D341Med (cell line): ENCODE measurements around the gene SH2D4B.

Experiments
- DNase-seq: peaks from one replicate; pipeline ENCODE4 v3.0.0; 2012; ENCODE audit warnings: low spot score

SH2D4B gene

DNA sequence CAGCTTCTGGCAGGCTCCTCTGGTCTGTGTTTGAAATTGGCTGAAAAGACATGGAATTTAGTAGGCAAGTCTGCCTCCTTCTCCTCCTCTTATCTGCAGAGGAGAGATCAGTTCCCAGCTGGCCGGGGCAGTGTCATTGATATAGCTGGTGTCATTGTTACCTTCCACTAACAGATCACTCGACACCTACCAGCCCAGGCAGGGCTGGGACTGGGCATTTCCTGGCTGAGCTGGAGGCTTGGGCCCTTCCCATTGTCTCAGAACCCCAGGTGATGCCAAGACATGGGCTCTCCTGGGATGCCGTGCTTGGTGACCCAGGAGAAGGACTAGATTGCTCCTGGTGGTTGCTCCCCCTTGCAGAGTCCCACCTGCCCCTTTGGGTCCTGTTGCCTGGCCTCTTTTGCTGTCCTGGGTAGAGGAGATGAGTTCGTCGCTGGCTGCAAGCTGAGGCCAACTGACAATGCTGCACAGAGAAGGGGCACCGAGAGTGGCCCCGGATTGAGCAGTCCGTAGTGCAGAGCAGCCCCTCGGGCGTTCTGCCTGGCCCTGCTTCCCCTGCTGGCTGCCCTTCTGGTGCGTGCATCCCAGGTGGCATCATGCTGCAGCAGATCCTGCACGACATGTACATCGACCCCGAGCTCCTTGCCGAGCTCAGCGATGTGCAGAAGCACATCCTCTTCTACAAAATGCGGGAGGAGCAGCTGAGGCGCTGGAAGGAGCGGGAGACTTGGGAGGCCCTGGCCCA lies at the start of gene SH2D4B:
SH2D4B (plus strand) TSS at position 167 of the 745 bp plus-strand sequence; CDS start at position 597, 430 bp downstream.
- DNase-seq: no peak

- DNase-seq: no peak
These were observed 49.1 kb upstream of the SH2D4B start for GRCh38 chr10:80488539-80489066.

DNA sequence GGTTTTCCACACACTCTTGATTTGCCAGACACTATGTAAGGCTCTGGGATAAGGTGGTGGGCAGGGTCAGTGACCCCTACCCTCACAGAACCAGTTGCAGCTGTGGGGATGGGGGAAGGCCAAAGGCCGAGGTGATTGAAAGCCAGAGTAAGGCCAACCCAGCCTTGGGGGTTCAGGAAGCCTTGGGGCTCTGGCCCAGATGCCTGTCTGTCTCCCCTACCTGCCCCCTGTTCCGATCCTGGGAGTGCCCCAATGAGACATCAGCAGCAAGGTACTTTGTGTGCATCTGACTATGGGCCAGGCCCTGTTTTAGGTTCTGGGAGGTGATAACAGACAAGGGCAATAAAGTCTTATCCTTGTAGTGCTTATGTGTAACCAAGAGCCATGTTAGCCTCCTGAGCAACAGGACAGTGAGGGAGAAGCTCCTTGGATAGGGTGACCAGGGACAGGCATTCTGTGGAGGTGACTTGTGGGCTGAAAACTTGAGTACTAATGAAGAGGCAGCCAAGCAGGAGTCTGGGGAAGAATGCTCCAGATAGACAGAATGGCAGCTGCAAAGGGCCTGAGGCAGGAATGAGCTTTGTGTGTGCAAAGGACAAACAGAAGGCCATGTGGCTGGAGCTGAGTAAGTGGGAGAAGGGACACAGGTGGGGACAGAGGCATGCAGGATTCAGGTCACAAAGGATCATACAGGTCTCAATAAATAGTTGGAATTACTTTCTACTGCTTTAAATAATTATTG lies 48.2 kb upstream of the SH2D4B start:
- DNase-seq: no peak

DNA sequence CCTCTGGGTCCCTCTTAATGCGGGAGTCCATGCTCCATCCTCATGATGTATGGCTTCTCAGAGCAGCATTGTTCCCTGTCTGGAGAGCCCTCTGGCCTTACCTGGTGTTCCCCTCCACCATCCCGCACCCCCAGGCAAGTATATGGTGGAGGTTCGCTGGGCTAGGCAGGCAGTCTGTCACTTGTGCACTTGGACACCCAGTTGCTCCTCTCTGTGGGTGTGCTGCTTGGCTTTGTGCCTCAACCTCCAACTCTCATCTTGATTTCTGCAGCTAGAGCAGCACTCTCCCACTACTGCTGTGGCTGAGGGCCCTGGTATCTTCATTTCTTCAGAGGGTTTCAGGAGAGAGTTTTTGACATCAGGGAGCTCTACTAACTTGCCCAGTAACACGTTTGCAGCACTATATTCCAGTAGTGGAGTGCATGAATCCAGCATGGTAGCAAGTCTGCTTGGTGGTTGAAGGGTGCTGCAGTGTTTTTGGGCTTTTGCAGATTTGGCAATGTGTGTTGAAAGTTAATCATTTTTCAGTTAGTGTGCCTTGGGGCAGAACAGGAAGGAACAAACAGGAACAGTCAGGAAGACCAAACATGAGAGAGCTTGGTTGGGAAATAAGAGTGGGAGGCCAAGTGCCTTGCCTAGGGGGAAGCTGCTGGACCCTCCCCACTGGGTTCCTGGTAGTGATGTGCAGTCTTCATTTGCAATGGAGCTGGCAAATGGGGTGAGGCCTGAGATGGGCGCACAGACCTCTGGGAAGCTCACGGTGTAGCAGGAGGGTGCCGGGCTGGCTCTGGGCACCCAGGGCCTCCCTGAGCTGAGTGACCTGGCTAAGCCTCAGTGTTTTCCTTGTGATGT lies 46.2 kb upstream of the SH2D4B start:
- no peak for DNase-seq

DNA sequence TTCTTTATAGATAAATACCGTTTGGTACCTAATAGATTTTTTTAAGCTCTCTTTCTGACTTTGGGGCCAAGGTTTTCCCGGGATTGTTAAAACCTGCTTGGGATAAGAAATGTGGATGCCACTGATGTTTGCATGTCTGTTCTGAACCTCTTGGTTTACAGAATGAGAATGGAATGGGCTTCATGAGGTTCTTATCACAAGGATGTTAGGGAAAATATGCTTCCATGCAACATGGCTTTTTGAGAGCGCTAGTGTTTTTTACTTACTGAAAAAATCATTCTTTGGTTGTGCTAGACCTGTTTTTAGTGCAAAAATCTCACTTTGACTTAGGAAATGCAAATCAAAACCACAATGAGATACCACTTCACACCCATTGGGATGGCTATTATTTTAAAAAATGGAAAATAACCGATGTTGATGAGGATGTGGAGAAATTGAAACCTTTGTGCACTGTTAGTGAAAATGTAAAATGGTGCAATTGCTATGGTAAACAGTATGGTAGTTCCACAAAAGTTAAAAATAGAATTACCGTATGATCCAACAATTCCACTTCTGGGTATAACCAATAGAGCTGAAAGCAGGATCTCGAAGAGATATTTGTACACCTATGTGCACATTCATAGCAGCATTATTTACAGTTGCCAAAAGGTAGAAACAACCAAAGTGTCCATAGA lies 44.7 kb upstream of the SH2D4B start:
- no peak for DNase-seq

DNA sequence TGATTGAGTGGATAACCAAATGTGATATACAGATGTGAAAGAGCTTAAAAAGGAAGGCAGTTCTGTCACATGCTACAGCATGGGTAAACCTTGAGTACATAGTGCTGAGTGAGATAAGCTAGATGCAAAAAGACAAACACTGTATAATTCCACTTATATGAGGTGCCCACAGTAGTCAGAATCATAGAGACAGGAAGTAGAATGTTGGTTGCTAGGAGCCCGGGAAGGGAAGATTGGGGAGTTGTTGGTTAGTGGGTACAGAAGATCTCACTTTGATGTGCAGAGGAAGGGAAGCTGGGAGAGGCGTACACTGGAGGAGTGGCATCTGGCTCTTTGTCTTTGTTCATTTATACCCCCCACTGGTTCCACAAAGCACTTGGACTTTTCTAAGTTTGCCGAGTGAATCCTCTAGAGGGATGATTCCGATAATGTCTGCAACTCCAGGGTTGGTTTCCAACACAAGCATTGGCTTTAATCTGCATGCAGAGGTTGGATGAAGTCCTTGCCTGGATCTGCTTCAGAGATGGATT lies 44.1 kb upstream of the SH2D4B start:
- no peak for DNase-seq

DNA sequence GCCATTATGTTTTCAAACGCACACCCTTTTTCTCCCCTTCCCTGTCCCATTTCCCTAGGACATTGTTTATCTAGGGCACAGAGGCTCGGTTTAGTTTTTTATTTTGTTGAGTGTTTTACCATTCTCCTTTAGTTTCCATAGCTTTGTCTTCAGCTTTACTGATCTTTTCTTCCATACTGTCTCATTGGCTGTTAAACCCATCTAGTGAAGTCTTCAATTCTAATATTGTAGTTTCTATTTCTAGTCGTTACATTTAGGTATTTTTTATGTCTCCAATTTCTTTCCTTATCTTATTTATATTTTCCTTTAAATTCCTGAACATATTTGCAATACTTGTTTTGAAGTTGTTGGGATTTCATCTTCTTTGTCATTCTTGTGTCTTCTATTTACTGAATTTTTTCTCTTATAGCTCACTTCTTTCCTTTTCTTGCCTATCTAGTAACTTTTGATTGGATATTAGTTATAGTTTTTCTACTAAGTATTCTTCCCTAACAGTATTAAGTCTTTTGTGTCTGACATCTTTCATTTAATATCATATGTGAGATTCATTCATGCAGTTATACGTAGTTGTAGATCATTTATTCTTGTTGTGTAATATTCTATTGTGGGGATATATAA lies 41.0 kb upstream of the SH2D4B start:
- no peak for DNase-seq

DNA sequence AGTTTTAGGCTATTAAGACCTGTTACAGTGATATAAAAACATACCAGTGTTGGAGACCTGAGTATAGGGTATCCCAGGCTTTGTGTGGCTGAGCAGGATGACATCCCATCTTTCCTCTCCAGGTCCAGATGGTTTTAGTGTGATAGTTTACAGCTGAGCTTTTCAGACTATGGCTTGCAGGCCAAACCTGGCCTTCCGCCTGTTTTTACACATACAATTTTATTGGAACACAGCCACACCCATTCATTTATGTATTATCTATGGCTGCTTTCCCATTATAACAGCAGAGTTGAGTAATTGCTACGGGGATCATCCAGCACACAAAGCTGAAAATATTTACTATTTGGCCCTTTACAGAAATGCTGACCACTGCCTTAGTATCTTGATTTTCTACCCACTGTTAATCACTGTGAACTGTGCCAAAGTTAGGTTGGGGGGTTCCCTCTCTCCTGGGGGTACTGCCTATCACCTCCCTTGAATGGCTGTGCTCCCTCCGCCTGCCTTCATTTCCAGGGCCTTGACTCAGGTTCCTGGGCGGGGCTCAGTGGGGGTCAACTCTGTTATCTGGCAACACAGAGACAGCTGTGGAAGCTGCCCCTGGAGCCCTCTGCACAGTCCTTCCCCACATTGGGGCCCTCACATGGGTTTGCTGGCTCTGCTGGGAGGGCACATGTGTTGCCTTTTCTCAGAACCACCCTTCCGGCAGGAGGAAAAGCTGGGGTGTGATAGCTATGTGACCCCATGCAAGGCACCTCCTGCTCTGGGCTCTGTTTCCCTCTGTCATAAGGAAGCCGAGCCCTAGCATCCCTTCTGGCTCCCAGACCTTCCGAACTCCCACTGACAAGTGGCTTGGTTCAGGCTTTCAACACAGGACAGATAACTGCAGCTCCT lies 40.3 kb upstream of the SH2D4B start:
- DNase-seq: no peak

- DNase-seq: no peak
These were observed 39.4 kb upstream of the SH2D4B start for GRCh38 chr10:80498078-80498832.

GRCh38 chr10:80498833-80499741 lies 38.6 kb upstream of the SH2D4B start:
- DNase-seq: no peak

GRCh38 chr10:80500572-80501380 lies 36.9 kb upstream of the SH2D4B start:
- no peak for DNase-seq

DNA sequence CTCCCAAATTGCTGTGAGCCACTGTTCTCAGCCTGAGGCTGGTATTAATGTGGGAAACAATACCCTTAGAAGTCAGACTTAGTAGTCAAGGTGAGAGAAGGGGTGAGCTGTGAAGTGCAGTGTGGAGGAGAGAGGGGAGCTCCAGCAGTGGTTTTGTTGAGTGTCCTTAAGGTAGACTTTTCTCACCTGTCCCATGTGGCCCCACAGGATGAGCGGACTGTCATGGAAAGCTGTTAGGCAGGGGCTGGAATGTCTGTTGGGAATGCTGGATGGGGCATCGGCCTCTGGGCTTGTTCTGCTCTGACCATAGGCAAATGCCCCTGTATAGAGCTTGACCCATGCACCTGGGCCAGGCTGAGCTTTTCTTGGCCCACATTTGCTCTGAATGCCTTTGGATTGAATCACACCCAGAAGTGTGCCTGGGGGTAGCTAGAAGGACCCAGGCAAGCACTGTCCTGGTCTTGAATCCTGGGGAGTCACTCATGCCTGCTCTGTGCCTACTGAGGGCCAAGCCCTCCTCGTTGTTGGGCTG lies 36.3 kb upstream of the SH2D4B start:
- DNase-seq: no peak

- no peak for DNase-seq
These were observed 35.7 kb upstream of the SH2D4B start for GRCh38 chr10:80501913-80502521.

- DNase-seq: no peak
These were observed 34.8 kb upstream of the SH2D4B start for GRCh38 chr10:80502621-80503583.

DNA sequence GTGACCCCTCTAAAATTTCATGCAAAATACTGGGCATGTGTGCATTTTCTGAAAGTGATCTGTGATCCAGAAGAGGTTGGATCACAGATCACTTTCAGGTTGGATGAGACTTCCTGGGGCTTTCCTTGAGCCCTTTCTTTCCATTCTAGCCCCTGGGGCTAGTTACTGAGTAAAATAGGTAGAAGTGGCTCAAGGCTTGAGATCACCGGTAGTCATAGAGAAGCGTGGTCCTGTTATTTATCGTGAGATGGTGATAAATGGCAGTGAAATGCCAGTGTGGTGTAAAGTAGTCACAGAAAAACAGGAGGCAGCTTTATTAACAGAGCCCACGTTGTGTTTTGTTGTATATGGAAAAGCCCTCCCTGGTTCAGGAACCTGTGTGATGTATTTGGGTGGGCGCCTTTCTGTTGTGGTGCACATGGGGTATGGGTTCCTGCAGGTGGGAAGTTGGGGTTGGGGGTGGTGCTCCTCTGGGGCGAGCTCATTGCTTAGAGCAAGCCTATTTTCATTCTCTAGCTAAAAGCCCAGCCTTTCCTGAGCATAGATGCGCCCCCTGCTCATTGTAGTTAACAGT lies 34.0 kb upstream of the SH2D4B start:
- no peak for DNase-seq
